Measurements from ENCODE around the gene KDM3A. TPM values are rescaled to one million over a fixed set of nuclear protein-coding genes. Genes with fewer than 3 reads are reported as not detected.

The KDM3A gene
- total and polyA plus RNA-seq, 2 of the 8 experiments (the other 6 are each of a cell fraction or from before 2014, with no cell fraction given), result 15.8 to 29.2 TPM

GRCh38 chr2:86455181-86455580 lies 14.0 kb downstream of the KDM3A start (continued):
- TF ChIP-seq CBX5 (IDR thresholded peaks at IDR 0.05; ENCODE audit: low read depth, low read length), result no peak
- TF ChIP-seq CTCF (IDR thresholded peaks at IDR 0.05; ENCODE audit: control extremely low read depth in 1 of 3, insufficient read depth in 1 of 3, low read depth in 1 of 3, low read length in 3 of 3), result no peak
- TF ChIP-seq POU5F1 (IDR thresholded peaks at IDR 0.05; ENCODE audit: low read depth, low read length), result no peak
- TF ChIP-seq USF2 (IDR thresholded peaks at IDR 0.05; ENCODE audit: low read length), result no peak
- TF ChIP-seq ASH2L (IDR thresholded peaks at IDR 0.05; ENCODE audit: low read length), result no peak
